UCSD-AML1 (cell line): ENCODE results near the gene ADRB1.

Experiments
- DNase-seq: peaks from one replicate; lab custom pipeline; 2025; ENCODE audit not compliant: unreplicated experiment; lab: John Stamatoyannopoulos, UW

Gene ADRB1

GRCh38 chr10:114043532-114044246 is at the start of gene ADRB1:
ADRB1 (plus strand) TSS chr10:114043866; CDS start chr10:114044133, 267 bp downstream.
- peak; percentile 91 for DNase-seq

DNA sequence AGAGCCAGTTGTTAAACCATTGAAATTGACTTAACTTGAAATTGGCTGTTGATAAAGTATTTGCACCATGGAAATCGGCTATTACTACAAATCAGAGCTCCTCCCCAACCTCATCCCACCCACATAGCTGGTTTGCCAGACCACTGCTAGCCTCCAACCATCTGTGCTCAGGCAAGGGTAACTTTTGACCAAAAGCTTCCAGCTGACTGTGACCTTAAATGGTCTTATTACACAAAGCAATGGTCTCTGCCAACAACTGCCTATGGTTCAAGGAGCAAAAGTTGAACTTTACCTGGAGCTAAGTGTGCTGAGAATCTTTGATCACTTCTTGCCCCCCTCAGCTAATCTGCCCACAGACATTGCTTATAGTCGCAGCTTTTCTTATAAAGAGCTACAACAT is 48.5 kb upstream of the ADRB1 start:
- no peak for DNase-seq

DNA sequence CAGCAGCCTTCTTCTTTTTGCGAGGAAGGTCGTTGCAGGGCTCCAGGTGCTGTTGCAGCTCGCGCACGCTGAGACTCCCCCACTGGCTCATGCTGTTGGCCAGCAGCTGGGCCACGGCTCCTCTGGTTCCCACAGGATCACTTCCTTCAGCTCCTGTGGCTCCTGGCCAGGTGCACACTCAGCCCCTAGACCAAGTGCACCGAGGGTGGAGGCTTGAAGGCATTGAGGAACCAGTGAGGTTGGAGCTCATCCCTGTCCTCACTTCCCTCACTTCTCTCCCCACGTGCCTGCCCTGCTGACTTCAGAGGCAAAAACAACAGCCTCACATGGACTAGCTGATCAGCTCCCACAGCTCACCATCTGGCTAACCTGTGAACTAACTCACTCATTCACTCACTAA is 46.2 kb upstream of the ADRB1 start:
- no peak for DNase-seq

DNA sequence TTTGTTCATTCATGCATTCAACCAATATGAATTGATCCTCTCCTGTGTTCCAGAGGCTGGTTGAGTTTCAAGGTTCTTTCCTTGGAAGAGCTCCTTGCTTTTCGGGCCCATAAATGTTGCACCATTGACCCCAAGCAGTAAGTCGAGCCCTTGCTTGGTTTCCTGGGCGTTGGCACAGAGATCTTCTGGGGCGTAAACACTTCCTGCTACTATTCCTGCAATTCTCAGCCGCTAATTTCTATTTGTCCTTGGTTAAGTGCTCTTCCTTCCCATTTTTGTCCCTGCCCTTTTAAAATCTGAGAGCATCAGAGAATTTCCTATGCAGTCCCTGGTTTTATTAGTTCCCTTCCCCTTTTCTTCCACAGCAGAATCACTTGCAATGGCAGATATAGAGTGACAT is 44.1 kb upstream of the ADRB1 start:
- no peak for DNase-seq

DNA sequence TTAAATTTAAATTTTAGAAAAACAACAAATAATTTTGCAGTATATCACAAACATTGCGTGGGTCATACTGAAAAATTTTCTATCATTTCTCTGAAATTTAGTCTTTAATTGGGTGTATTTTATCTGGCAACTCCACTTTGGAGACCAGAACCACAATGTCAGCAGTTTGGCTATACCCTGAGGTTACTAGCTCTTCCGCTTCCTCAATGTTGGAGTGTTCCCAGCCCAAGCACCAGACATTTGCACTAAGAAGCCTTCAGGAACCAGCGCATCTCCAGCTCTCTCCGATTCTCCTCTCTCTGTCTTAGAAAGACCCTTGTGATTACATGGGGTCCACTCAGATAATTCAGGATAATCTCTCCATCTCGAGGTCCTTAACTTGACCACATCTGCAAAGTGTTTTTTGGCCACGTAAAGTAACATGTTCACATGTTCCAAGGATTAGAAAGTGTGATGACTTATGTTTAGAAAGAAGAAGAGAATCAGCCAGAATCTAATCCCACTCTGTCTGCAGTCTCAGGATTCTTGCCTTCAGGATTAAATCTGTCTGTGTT is 43.1 kb upstream of the ADRB1 start:
- DNase-seq = no peak

- no peak for DNase-seq
These were observed 41.2 kb upstream of the ADRB1 start for GRCh38 chr10:114002422-114002821.

DNA sequence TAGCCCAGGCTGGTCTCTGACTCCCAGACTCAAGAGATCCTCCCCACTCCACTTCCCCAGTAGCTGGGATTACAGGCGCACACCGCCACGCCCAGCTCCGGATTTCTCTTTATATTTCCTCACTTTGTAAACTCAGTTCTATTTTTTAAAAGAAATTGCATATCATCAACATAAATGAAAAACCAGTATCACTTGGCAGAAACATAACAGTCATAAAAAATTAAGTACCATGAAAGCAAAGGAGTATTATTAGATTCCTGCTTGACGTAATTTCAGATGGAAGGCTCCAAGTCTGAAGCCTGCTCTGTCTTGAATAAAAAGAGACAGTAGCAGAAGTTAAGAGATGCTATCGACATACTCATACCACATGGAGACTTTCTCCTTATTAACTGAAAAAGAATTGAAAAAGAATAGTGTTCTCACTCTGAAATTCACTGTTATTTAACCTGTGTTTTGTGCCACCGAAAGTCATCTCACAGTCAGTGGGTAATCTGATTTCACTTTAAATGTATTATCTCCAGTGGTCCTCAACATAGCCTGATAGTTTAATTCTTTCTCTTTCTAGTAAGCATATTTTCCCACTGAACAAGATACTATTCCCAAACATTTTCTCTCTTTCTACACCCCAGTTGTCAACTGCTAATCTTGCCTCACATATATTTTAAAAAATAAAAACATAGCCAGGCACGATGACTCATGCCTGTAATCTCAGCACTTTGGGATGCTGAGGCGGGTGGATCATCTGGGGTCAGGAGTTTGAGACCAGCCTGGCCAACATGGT is 40.3 kb upstream of the ADRB1 start:
- no peak for DNase-seq

GRCh38 chr10:114009281-114009996 is 34.2 kb upstream of the ADRB1 start:
- no peak for DNase-seq

- no peak for DNase-seq
These were observed 33.4 kb upstream of the ADRB1 start for GRCh38 chr10:114010316-114010715.

GRCh38 chr10:114012650-114013049 is 31.0 kb upstream of the ADRB1 start:
- no peak for DNase-seq

- no peak for DNase-seq
These were observed 28.0 kb upstream of the ADRB1 start for GRCh38 chr10:114015708-114016107.

DNA sequence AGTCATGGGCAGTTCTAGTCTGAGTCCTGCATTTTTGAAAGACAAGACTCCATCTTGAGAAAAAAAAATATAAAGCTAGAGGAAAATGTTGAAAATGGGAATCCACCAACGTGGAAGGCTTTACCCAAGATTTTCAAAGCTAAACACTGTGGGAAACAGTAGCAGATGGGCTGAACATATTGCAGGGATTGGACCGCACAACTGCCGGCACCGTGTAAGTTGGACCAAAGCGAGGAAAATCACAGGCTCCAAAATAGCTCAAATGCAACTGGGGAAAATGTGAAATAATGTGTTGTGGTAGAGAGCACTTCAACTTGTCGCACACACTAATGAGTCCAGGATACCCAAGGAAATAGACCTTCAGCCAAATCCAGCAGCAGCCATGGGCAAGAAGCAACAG is 26.4 kb upstream of the ADRB1 start:
- no peak for DNase-seq

DNA sequence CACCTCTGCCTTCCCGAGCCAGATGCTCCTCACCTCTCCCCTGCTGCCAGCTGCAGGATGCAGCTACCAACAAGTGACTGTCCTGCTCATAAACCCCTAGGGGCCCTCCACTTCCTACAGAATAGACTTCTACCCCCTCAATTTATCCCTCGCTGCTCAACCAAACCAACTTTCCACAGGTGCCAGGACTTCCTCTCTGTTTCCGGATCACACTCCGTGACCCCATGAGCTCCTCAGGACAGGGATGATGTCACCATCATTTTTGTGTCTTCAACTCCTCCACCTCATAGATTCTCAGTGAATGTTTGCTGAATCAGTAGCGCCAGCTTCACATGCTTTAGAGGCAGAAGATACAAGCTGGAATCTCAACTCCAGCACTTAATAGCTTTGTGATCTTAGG is 25.8 kb upstream of the ADRB1 start:
- DNase-seq = no peak

- DNase-seq = no peak
These were observed 24.4 kb upstream of the ADRB1 start for GRCh38 chr10:114019226-114019625.

DNA sequence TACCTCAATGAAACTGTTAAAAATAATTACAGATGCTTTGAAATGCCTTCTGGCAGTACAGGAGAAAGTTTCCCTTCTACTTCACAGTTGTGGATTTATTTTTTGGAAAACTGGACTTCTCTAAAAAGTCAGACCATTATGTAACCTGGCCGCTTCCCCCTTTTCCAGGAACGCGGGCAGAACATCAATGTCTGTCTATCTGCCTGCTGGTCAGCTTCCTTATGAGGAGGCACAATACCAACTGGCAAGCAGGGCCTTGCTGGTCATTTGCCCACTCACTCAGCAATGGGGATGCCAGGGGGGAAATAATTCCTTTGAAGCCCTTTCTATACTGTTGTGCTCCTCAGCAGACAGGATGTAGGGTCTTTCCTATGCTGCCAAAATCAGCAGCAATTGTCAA is 22.5 kb upstream of the ADRB1 start:
- DNase-seq = no peak

- no peak for DNase-seq
These were observed 21.7 kb upstream of the ADRB1 start for GRCh38 chr10:114021717-114022680.

DNA sequence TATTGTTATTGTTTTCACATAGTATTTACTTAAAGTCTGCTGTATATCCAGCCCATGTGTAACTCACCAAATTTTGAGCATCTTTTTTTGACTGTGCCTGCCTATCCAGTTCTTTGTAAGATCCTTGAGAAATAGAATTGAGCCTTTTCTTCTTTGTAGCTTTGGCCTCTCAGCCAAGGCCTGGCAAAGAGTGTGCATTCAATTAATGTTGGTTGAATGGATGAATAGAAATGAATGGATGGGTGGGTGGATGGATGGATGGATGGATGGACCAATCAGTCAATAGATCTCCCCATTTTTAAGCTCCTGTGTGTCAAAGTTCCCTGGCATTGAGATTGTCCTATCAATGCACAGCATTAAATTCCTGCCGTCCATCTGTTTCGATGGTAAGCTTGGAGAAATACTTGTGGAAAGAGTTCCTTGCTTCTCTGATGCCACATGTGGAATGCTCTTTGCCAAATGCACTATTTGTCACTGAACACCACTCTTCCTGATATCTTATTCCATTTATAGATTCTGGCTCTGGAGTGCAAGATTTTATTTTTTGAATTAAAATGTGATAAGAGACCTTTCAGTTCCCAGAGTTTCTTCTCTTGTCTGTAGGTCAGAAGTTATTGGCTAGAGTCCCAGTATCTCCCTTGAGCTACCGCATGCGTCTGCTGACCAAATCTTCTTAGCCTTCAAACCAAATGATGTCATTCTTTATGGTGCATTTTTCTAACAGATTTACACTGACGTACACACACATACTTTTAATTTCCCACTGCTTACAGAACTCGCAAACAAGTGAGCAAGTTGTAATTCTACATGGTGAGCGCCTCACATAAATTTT is 20.7 kb upstream of the ADRB1 start:
- DNase-seq = no peak

GRCh38 chr10:114024876-114025610 is 18.6 kb upstream of the ADRB1 start:
- DNase-seq = peak; percentile 63

- no peak for DNase-seq
These were observed 18.0 kb upstream of the ADRB1 start for GRCh38 chr10:114025611-114026130.
